Liver (tissue), 9 donors: Measurements from ENCODE around the gene S100A5. TPM values are rescaled to one million over a fixed set of nuclear protein-coding genes. Genes with fewer than 3 reads are reported as not detected.

Source experiments
- DNase-seq: peaks from one replicate; pipeline ENCODE4 v3.0.0-alpha.2; 2017; ENCODE audit warnings: low spot score
- H3K27ac ChIP-seq, 2 donors: one replicate each; pipeline ENCODE4 v1.7.0; 2013; ENCODE audit warnings: inconsistent platforms in 2 of 2, low read length in 2 of 2, control low read depth in 1 of 2, low read depth in 1 of 2, mild to moderate bottlenecking in 1 of 2
- H3K27me3 ChIP-seq, 4 donors: one replicate each; pipeline versions ENCODE4 v1.6.1 to v1.7.0; 2013; ENCODE audit warnings: low read length in 3 of 4, inconsistent platforms in 1 of 4, mild to moderate bottlenecking in 1 of 4, moderate library complexity in 1 of 4; ENCODE audit not compliant: control insufficient read depth in 4 of 4, insufficient read depth in 4 of 4
- H3K36me3 ChIP-seq, 4 donors: one replicate each; pipeline versions ENCODE4 v1.6.1 to v1.7.0; 2013; ENCODE audit warnings: low read length in 3 of 4, mild to moderate bottlenecking in 3 of 4, low read depth in 1 of 4, moderate library complexity in 1 of 4; ENCODE audit not compliant: control insufficient read depth in 4 of 4, insufficient read depth in 3 of 4
- H3K4me1 ChIP-seq, 4 donors: one replicate each; pipeline versions ENCODE4 v1.6.1 to v1.7.0; 2013; ENCODE audit warnings: low read length in 3 of 4, mild to moderate bottlenecking in 3 of 4, moderate library complexity in 1 of 4; ENCODE audit not compliant: control insufficient read depth in 4 of 4, insufficient read depth in 4 of 4
- H3K4me3 ChIP-seq, 3 donors: one replicate each; pipeline versions ENCODE4 v1.6.1 to v1.7.0; 2013; ENCODE audit warnings: low read length in 3 of 3, control low read depth in 1 of 3, low read depth in 1 of 3, mild to moderate bottlenecking in 1 of 3
- H3K9ac ChIP-seq, 2 donors: one replicate each; pipeline ENCODE4 v1.7.0; 2013; ENCODE audit warnings: low read length in 2 of 2, mild to moderate bottlenecking in 2 of 2, moderate library complexity in 2 of 2, control low read depth in 1 of 2, low read depth in 1 of 2
- H3K9me3 ChIP-seq, 4 donors: one replicate each; pipeline versions ENCODE4 v1.6.1 to v1.7.0; 2013; ENCODE audit warnings: low read length in 3 of 4; ENCODE audit not compliant: control insufficient read depth in 4 of 4
- FOXA2 ChIP-seq: IDR thresholded peaks from 2 replicates; pipeline ENCODE4 v1.6.1; 2016; ENCODE audit warnings: antibody characterized with exemption
- HNF4A ChIP-seq, 2 donors: conservative IDR thresholded peaks; 2 replicates each; pipeline ENCODE4 v1.6.1; 2016; ENCODE audit warnings: antibody characterized with exemption in 2 of 2, mild to moderate bottlenecking in 2 of 2
- HNF4G ChIP-seq: IDR thresholded peaks from 2 replicates; pipeline ENCODE4 v1.6.1; 2016; ENCODE audit warnings: antibody characterized with exemption
- JUND ChIP-seq, 2 donors: IDR thresholded peaks; 2 replicates each; pipeline ENCODE4 v1.6.1; 2016; ENCODE audit warnings: antibody characterized with exemption in 2 of 2
- RAD21 ChIP-seq, 2 donors: IDR thresholded peaks; 2 replicates each; pipeline ENCODE4 v1.6.1; 2016; ENCODE audit warnings: antibody characterized with exemption in 2 of 2, mild to moderate bottlenecking in 2 of 2
- RXRA ChIP-seq, 2 donors: IDR thresholded peaks; 2 replicates each; pipeline ENCODE4 v1.6.1; 2017 to 2018; ENCODE audit warnings: antibody characterized with exemption in 2 of 2, mild to moderate bottlenecking in 1 of 2
- SP1 ChIP-seq: IDR thresholded peaks from 2 replicates; pipeline ENCODE4 v1.6.1; 2018; ENCODE audit warnings: antibody characterized with exemption, mild to moderate bottlenecking
- TAF1 ChIP-seq: conservative IDR thresholded peaks from 2 replicates; pipeline ENCODE4 v1.6.1; 2016; ENCODE audit warnings: antibody characterized with exemption, mild to moderate bottlenecking
- YY1 ChIP-seq: IDR thresholded peaks from 2 replicates; pipeline ENCODE4 v1.6.1; 2016; ENCODE audit warnings: antibody characterized with exemption, mild to moderate bottlenecking
- WGBS: extraction: QIAGEN DNeasy Blood & Tissue Kit; methylation state at CpG from one replicate; pipeline ENCODE4 v1.1.7; 2013; 5-methylcytosine and 5-hydroxymethylcytosine counted together
- polyA plus RNA-seq, 2 donors: library from polyadenylated mRNA; stranded (reverse) in 1 of 2; unstranded in 1 of 2; fragments of 200-250 nt in 1 of 2; fragments of >200 nt in 1 of 2; fragmentation: Nextera tagmentation in 1 of 2; extraction: Ambion mirVana in 1 of 2; gene quantifications; one replicate each; pipeline versions ENCODE4 v1.2.1 to v1.2.3, GENCODE V29; 2013 to 2015
- total RNA-seq, 2 donors: library from RNA; depleted of rRNA; stranded (reverse); fragments of >200 nt; gene quantifications; one replicate each; pipeline ENCODE4 v1.2.3, GENCODE V29; 2014
- TF ChIP-seq, protein P1 (sequence below): IDR thresholded peaks from 2 replicates; pipeline ENCODE4 v1.6.1; 2016; ENCODE audit warnings: antibody characterized with exemption
- TF ChIP-seq, protein P2 (sequence below): IDR thresholded peaks from 2 replicates; pipeline ENCODE4 v1.6.1; 2016; ENCODE audit warnings: antibody characterized with exemption
- TF ChIP-seq, protein P3 (sequence below): fragments of 150-350 bp; IDR thresholded peaks from 2 replicates; pipeline ENCODE4 v1.5.1; 2017; ENCODE audit warnings: improper control_type of control experiment, low read depth, low read length; ENCODE audit not compliant: missing input control
- TF ChIP-seq, protein P4 (sequence below): IDR thresholded peaks from 2 replicates; pipeline ENCODE4 v1.6.1; 2016; ENCODE audit warnings: antibody characterized with exemption
- donor health status: healthy.
- donor health status: healthy.
- donor health status: healthy.
- donor health status: healthy.
- donor health status: healthy.

S100A5 gene
- total and polyA plus RNA-seq, 4 donors = not detected

DNA sequence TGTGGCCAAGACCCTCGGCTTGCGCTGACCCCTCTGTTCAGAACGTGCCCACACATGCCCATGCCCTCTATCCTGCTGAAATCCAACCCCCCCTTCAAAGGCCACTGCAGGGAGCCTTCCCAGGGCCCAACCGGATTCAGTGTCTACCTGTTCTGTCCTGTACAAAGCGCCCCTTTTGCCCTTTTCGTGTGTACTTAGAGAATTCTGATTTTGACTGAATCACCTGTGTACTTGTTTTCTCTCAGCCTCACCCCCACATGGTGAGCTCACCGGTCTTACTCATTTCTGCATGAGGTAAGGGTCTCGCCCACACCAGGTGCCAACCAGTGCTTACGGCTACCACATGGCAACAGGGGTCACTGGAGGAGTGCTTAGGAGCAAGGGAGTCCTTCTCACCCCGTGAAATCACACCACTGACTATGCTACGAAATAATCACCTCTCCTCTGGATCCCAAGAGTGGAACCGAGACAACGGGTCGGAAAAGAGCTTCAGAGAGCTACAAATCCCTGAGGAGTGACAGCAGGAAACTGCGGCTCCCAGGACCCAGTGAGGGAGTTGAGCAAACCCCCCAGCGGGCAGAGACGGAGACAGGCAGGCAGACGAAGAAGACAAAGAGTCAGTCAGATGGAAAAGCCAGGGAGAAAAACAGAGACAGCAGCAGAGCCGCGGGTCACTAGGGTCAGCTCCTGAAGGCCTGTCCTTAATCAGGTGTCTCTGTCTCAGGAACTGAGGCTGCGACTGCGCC lies 27.1 kb upstream of the S100A5 start:
- WGBS = 87% methylated on average over 22 of the region's 22 CpGs
- Histone ChIP-seq H3K27ac (no peak overlapping the region), H3K9ac (no peak overlapping the region), H3K4me1 (peaks cover 0 to 9% (median 4%) of the 10 kb centered on the region in 4 donors), H3K9me3 (no peaks in the 10 kb centered on the region), H3K27me3 (no peaks in the 10 kb centered on the region), H3K4me3 (no peak overlapping the region), H3K36me3 (no peaks in the 10 kb centered on the region)
- DNase-seq = no peak
- TF ChIP-seq, protein P1, sequence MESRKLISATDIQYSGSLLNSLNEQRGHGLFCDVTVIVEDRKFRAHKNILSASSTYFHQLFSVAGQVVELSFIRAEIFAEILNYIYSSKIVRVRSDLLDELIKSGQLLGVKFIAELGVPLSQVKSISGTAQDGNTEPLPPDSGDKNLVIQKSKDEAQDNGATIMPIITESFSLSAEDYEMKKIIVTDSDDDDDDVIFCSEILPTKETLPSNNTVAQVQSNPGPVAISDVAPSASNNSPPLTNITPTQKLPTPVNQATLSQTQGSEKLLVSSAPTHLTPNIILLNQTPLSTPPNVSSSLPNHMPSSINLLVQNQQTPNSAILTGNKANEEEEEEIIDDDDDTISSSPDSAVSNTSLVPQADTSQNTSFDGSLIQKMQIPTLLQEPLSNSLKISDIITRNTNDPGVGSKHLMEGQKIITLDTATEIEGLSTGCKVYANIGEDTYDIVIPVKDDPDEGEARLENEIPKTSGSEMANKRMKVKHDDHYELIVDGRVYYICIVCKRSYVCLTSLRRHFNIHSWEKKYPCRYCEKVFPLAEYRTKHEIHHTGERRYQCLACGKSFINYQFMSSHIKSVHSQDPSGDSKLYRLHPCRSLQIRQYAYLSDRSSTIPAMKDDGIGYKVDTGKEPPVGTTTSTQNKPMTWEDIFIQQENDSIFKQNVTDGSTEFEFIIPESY = no peak
- TF ChIP-seq RXRA (IDR thresholded peaks at IDR 0.05) (no peak), JUND (IDR thresholded peaks at IDR 0.05) (no peak), YY1 (no peak), FOXA2 (no peak), RAD21 (IDR thresholded peaks at IDR 0.05) (no peak), HNF4G (no peak), HNF4A (conservative IDR thresholded peaks at IDR 0.05) (no peak), SP1 (no peak), TAF1 (no peak)
- TF ChIP-seq, protein P2, sequence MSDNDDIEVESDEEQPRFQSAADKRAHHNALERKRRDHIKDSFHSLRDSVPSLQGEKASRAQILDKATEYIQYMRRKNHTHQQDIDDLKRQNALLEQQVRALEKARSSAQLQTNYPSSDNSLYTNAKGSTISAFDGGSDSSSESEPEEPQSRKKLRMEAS = no peak
- TF ChIP-seq, protein P3, sequence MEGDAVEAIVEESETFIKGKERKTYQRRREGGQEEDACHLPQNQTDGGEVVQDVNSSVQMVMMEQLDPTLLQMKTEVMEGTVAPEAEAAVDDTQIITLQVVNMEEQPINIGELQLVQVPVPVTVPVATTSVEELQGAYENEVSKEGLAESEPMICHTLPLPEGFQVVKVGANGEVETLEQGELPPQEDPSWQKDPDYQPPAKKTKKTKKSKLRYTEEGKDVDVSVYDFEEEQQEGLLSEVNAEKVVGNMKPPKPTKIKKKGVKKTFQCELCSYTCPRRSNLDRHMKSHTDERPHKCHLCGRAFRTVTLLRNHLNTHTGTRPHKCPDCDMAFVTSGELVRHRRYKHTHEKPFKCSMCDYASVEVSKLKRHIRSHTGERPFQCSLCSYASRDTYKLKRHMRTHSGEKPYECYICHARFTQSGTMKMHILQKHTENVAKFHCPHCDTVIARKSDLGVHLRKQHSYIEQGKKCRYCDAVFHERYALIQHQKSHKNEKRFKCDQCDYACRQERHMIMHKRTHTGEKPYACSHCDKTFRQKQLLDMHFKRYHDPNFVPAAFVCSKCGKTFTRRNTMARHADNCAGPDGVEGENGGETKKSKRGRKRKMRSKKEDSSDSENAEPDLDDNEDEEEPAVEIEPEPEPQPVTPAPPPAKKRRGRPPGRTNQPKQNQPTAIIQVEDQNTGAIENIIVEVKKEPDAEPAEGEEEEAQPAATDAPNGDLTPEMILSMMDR = no peak
- TF ChIP-seq, protein P4, sequence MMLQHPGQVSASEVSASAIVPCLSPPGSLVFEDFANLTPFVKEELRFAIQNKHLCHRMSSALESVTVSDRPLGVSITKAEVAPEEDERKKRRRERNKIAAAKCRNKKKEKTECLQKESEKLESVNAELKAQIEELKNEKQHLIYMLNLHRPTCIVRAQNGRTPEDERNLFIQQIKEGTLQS = no peak

DNA sequence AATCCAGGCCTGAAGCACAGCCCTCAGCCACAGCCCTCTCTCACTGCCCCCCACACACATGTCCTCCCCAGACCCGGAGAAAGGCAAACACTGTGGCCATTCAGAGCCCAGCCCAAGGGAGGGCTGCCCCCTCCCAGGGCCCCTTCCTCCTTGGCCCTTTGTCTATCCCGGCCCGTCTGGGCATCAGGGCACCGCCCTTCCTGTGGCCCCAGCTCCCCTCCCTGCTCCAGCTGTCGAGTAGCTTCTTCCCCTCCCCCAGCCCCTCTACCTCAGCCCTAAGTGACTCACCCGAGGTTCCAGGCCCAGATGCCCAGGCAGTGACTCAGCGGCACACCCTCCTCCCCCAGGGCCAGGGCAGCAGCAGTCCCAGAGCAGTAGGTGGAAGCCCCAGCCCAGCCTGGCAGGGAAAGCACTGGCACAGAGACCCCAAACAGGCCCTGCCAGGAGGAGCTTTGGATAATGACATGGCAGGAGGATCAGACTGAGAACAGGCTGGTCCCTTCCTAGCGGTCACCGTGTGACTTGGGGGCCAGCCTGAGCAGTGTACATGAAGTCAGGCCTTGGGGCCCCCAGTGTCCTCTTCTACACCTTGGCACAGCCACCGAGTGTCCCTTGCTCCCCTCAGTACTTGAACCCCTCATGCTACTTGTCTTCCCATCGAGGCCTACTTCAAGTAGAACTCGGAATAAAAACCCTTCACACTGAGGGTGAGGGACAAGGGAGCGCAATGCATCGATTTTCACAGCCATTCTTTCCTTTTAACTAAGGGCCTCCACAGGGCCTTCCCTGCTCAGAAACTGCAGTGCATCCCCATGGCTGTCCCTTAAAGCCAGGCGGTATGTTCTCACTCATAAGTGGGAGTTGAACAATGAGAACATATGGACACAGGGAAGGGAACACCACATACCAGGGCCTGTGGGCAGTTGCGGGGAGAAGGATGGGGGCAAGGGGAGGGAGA lies 26.0 kb upstream of the S100A5 start:
- TF ChIP-seq, protein P2 = no peak
- peak; percentile 89 to 92 for TF ChIP-seq JUND (IDR thresholded peaks at IDR 0.05)
- H3K27ac ChIP-seq = peak overlapping the region in 1 of 2 donors; percentile 68
- H3K36me3 ChIP-seq = no peaks in the 10 kb centered on the region
- H3K9ac ChIP-seq = no peak overlapping the region
- 77% methylated on average over 16 of the region's 16 CpGs for WGBS
- no peak for DNase-seq
- no peak overlapping the region for H3K4me3 ChIP-seq
- H3K27me3 ChIP-seq = no peaks in the 10 kb centered on the region
- peaks cover 0 to 9% (median 4%) of the 10 kb centered on the region in 4 donors for H3K4me1 ChIP-seq
- H3K9me3 ChIP-seq = no peaks in the 10 kb centered on the region
